SK-N-MC (cell line): ENCODE results near the gene STK40.

Experiments
- EZH2 ChIP-seq: fragments of 200-600 bp; sonication (generic); IDR thresholded peaks from one replicate; pipeline ENCODE4 v1.6.1; 2017; ENCODE audit warnings: antibody characterized with exemption
- POLR2AphosphoS5 ChIP-seq: IDR thresholded peaks from 2 replicates; pipeline ENCODE4 v1.6.1; 2012; ENCODE audit warnings: mild to moderate bottlenecking, low read depth, low read length, borderline replicate concordance

DNA sequence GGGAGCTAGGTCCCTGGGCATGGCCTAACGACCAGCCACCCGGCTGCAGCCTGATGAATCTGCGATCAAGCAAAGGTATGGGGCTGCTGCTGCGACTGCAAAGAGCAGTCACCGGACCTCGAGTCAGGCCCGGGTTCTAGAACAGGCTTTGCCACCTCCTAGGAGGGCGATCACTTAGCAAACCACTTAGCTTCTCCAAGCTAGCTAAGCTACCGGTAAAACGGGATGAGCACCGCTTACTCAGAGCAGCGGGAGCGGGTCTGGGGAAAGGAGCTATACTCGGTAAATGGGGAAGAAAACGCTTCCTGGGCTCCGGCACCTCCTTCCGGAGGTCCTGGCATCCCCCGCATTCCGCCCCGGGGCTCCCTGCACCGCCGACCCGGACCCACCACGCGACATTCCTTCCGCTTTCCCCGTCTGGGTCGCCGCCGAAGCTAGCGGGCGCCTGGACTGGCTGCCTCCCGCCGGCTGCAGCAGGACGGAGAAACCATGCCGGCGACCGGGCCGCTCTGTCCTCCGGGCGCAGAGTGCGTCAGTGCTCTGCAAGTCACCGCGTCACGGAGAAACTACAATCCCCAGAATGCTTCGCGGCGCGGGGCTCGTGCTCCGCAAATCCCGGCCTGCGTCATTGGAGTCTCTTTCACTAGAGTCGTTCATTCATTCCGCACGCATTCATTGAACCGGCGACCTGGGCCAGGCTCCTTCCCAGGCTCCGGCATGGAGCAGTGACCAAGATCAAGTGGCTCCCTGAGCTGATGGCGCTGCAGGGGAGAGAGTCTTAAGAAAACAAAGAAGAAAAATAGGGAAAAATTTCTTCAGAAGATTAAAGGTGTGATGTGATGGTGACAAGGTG lies 11.9 kb upstream of the STK40 start, which contains the start of gene LSM10:
- TF ChIP-seq POLR2AphosphoS5 (peak; percentile 91), EZH2 (no peak)
